ENCODE data around the gene HSPBP1.

Gene HSPBP1

DNA sequence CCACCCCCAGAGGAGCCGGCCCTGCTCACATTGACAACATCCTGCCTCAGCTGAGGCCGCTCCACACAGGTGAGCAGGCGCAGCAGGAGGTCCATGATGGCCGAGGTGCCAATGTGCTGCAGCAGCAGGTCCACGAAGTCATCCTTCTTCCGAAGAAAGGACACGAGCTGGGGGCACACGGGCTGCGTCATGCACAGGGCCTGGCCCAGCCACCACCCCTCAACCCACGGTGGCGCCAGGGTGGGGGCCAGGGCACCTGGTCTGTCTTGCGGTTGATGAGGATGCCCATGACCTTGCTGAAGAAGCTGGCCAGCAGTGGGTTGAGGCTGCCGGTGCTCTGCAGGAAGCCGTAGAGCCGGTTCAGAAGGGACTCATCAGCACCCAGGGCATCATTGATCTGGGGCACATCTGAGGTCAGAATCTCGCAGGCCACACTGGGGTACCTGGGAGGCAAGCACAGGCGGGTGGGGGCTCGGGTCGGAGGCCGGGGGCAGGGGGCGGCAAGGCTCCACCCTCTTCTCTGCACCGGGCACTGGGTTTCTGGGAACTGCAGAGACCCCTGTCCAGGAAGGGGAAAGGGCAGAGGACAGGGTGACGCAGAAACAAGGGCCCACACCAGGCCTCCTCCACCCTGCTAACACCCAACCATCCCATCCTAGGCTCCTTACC lies 34.5 kb downstream of the HSPBP1 start:
- no peak for ATAC-seq
- H3K27ac Mint-ChIP-seq = no peak overlapping the region
- H3K4me3 Mint-ChIP-seq = no peak overlapping the region
- peaks cover 39% of the 10 kb centered on the region for H3K4me1 Mint-ChIP-seq
- H3K36me3 Mint-ChIP-seq = peaks cover 52% of the 10 kb centered on the region
- H3K9me3 Mint-ChIP-seq = no peaks in the 10 kb centered on the region
- no peaks in the 10 kb centered on the region for H3K27me3 Mint-ChIP-seq

DNA sequence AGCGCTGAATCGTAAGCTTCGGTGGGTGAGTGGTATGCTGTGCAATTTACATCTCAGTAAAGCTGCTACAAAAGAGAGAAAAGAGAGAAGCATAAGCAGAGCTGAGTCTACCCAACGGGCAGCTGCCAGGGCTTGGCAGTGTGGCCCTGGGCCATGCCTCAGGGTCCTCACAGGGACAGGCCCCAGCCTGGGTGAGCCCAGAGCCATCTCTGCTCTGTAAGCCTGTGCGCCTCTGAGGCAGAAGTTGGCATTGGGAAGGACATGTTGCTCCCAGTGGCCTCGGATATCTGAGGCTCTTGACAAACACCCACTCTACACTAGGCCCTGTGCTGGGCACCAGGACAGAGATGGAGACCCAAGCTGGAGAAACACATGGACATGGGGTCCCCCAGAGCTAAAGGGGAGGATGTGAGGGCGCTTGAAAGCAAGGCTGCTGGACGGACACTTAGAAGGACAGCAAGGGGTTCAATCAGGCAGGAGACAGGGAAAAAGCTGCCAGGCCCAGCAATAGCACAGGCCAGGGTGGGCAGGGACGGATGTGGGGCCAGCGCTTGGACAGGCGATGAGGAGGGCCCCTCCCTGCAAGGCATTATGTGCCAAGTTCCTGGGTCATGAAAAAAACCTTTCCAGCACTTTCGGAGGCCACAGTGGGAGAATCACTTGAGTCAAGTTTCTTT lies 35.8 kb downstream of the HSPBP1 start:
- no peaks in the 10 kb centered on the region for H3K27me3 Mint-ChIP-seq
- no peak overlapping the region for H3K27ac Mint-ChIP-seq
- H3K9me3 Mint-ChIP-seq = no peaks in the 10 kb centered on the region
- H3K4me3 Mint-ChIP-seq = no peak overlapping the region
- H3K4me1 Mint-ChIP-seq = peaks cover 35% of the 10 kb centered on the region
- no peak for ATAC-seq
- H3K36me3 Mint-ChIP-seq = peaks cover 58% of the 10 kb centered on the region

DNA sequence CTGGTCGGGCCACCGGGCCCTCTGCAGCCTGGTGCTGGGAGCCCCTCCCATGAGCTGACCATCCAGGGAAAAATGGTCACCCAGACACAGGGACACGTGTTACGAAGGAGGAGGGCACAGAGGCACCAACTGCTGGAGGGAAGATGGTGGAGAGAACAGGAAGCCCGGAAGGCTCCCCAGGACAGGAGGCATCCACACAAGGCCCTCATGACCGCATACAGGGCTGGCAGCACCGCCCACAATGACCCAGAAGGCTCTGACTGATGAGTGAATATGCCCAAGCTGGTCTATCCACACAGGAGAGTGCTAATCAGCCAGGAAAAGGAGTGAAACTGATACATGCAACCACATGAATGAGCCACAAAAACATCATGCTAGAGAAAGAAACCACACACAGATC lies 37.4 kb downstream of the HSPBP1 start:
- Mint-ChIP-seq H3K27ac (no peak overlapping the region), H3K9me3 (no peaks in the 10 kb centered on the region), H3K4me3 (no peak overlapping the region), H3K36me3 (peaks cover 55% of the 10 kb centered on the region), H3K27me3 (no peaks in the 10 kb centered on the region), H3K4me1 (peaks cover 19% of the 10 kb centered on the region)
- ATAC-seq = no peak

DNA sequence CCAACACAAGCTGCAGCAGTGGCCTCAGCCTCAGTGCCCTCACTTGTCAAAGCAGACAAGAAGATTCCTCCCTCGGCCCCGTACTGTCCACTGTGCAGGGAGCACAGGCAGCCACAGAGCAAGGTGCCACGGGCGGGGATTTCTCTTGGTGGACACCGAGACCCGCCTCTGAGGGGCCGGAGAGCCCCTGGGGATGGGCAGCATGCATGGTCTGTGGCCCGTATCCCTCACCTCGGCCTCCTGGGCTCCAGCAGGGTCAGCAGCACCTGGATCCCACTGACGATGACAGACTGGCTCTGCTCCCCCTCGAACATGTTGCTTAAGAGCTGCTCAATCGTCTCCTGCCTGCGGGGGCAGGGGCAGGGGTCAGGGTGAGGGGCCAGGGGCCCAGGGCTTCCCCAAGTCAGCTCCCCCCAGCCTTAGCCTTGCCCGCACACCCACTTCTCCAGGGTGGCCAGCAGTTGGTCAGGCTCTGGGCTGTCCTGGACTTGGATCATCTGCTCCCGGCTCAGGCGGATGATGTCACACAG lies 37.9 kb downstream of the HSPBP1 start:
- Mint-ChIP-seq H3K9me3 (no peaks in the 10 kb centered on the region), H3K36me3 (peaks cover 55% of the 10 kb centered on the region), H3K4me3 (no peak overlapping the region), H3K4me1 (peaks cover 14% of the 10 kb centered on the region), H3K27ac (no peak overlapping the region), H3K27me3 (no peaks in the 10 kb centered on the region)
- no peak for ATAC-seq

DNA sequence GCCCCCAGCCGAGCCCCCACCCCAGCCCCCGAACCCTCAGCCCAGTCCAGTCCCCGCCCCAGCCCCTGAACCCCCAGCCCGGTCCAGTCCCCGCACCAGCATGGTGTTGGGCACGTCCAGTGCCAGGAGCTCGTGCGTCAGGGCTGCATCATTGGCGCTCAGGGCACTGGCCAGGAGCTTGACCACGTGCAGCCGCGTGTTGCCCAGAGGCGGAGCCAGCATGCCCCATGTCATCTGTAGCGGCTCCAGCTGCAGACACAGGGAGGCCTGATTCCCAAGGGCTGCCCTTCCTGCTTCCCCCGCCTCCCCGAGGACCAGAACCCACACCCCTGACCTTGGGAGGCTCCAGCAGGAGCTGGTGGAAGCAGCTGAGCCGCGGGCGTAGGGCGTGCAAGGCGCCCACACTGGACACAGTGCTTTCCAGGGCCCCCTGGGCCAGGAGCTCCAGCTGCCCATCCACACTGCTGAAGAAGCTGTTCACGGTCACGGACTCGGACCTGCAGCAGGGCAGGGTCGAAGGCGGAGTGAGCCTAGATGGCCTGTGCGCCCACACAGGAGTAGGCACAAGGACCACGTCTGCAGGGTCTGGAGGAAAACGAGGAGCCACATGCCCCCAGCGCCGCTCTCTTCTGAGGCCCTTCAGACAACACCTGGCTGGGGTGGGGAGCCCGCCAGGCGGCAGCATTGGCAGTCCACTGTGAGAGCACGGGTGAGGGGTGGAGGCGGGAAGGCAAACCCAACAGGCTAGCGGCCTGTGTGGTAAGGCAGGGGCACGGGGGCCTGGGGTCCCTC lies 38.6 kb downstream of the HSPBP1 start:
- Mint-ChIP-seq H3K36me3 (peaks cover 62% of the 10 kb centered on the region), H3K27me3 (no peaks in the 10 kb centered on the region), H3K4me3 (no peak overlapping the region), H3K4me1 (peaks cover 12% of the 10 kb centered on the region), H3K27ac (no peak overlapping the region), H3K9me3 (no peaks in the 10 kb centered on the region)
- ATAC-seq = no peak

DNA sequence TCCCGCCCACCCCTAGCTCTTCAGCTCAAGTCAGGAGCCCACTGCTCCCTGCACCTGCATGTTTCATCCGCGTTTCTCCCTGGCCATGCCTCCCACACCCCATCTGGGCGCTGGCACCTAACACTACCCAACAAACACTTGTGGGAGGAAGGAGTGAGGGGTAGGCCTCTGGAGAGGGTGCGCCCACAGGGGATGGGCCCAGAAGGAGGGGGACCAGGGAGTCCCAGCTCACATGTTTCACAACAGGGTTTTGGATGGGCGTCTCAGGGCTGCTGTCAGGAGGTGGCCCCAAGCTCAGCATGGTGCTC lies 39.2 kb downstream of the HSPBP1 start:
- no peak overlapping the region for H3K4me3 Mint-ChIP-seq
- H3K27ac Mint-ChIP-seq = no peak overlapping the region
- no peak for ATAC-seq
- H3K4me1 Mint-ChIP-seq = peaks cover 12% of the 10 kb centered on the region
- H3K36me3 Mint-ChIP-seq = peaks cover 62% of the 10 kb centered on the region
- no peaks in the 10 kb centered on the region for H3K9me3 Mint-ChIP-seq
- no peaks in the 10 kb centered on the region for H3K27me3 Mint-ChIP-seq

DNA sequence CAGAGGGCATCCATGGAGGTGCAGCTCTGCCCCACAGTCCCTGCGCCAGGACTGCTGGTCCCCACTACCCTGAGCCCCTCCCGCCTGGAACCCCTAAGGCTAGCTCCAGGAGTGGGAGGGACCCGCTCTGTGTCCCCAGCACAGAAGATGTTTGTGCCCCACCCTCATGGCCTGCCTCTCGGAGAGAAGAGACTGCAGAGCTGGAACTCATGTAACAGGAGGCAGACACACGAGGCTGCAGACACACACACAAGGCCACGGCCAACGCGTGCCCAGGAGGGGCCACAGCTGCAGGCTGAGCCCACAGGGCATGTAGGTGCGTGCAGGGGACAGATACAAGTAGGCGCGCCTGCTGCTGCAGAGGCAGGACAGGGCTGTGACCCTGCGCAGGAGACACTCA lies 40.9 kb downstream of the HSPBP1 start:
- Mint-ChIP-seq H3K9me3 (no peaks in the 10 kb centered on the region), H3K27me3 (no peaks in the 10 kb centered on the region), H3K36me3 (peaks cover 67% of the 10 kb centered on the region), H3K4me3 (no peak overlapping the region), H3K27ac (no peak overlapping the region), H3K4me1 (peaks cover 8% of the 10 kb centered on the region)
- no peak for ATAC-seq

DNA sequence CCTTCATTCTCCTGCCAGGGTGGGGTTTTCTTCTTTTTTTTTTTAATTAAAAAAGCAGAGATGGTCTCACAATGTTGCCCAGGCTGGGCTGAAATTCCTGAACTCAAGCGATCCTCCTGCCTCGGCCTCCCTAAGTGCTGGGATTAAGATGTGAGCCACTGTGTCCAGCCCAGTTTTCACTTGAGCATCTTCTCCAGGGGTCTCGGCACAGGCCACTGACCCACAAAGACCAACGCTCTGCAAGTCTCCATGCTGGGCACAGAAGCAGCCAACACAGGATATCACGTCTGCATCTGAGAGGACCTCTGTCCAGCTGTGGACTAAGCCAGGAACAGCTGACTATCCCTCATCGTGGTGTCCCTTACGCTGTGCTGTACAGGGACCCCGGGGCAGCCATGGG lies 41.9 kb downstream of the HSPBP1 start:
- peaks cover 67% of the 10 kb centered on the region for H3K36me3 Mint-ChIP-seq

DNA sequence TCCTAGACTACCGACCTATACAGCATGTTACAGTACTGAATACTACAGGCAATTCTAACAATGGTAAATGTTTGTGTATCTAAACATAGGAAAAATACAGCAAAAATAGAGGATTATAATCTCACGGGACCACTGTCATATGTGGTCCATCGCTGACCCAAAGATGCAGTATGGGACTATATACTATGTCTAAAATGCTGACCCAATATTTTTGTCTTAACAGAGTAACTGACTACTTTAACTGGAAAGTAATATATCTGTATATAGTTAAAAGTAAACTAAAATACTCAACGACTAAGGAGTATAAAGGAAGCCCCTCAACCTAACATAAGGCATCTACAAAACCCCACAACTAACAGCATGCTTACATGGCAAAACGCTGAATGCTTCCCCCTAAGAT lies 46.9 kb downstream of the HSPBP1 start:
- no peak overlapping the region for H3K4me3 Mint-ChIP-seq
- ATAC-seq = no peak
- no peaks in the 10 kb centered on the region for H3K9me3 Mint-ChIP-seq
- H3K4me1 Mint-ChIP-seq = no peaks in the 10 kb centered on the region
- peaks cover 66% of the 10 kb centered on the region for H3K36me3 Mint-ChIP-seq
- no peaks in the 10 kb centered on the region for H3K27me3 Mint-ChIP-seq
- no peak overlapping the region for H3K27ac Mint-ChIP-seq

More for the DNA sequence above, 41.9 kb downstream of the HSPBP1 start:
- Mint-ChIP-seq H3K27me3 (no peaks in the 10 kb centered on the region), H3K4me1 (peaks cover 6% of the 10 kb centered on the region), H3K27ac (no peak overlapping the region), H3K4me3 (no peak overlapping the region), H3K9me3 (no peaks in the 10 kb centered on the region)
- ATAC-seq = no peak

DNA sequence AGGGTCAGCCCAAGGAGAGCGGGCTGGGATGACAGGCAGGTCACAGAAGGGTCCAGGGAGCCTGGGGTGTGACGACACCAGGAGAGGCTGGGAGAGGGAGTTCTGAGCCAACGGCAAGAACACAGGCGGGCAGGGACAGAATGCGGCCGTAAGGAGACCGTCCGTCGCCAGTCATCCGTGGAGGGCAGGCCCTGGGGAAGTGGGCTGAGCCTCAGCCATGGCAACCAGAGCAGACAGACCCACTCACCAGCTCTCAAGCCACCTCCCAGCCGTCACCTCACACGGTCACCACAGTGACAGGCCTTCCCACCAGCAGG lies 47.7 kb downstream of the HSPBP1 start:
- H3K4me1 Mint-ChIP-seq = no peaks in the 10 kb centered on the region
- no peak overlapping the region for H3K4me3 Mint-ChIP-seq
- H3K9me3 Mint-ChIP-seq = no peaks in the 10 kb centered on the region
- no peak for ATAC-seq
- no peaks in the 10 kb centered on the region for H3K27me3 Mint-ChIP-seq
- H3K36me3 Mint-ChIP-seq = peaks cover 69% of the 10 kb centered on the region
- no peak overlapping the region for H3K27ac Mint-ChIP-seq

DNA sequence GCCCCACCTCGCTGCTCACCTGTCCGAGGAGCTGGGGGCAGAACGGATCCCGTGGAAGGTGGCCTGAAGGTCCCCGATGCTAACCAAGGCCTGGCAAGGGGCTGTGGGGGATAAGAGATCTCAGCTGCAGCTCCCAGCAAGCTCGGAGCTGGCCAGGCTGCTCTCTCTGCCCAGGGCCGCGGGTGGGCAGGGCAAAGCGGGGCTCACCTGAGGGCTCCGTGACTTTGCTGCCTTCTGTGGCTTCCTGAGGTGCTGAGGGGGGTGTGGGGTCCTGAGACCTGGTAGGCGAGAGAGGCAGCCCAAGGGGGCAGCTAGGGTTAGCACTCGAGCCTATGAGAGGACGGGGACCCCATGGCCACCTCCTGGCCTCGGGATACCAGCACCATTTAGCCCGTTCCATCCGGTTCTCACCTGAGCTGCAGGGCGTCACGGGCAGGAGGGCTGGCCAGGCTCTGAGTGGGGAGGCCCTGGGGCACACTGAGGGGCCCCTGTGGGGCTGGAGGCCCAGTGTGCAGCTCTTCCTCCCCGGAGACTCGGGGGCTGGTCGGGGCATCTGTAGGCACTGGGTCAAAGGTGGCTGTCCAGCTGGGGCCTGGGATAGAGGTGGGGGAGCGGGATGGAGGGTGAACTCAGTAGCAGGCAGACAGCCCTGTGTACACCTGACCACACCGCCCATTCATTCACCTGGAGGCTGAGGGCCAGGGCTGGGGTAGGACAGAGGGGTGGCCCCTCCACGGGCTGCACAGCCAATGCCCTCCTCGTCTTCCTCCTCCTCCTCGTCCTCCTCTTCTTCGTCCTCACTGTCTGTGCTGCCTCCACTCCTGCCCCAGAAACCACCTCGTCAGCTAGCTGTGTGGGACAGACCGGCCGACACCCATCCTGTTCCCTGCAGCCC lies 48.3 kb downstream of the HSPBP1 start:
- Mint-ChIP-seq H3K4me3 (no peak overlapping the region), H3K27ac (no peak overlapping the region), H3K27me3 (no peaks in the 10 kb centered on the region), H3K9me3 (no peaks in the 10 kb centered on the region), H3K4me1 (no peaks in the 10 kb centered on the region), H3K36me3 (peaks cover 69% of the 10 kb centered on the region)
- ATAC-seq = no peak

DNA sequence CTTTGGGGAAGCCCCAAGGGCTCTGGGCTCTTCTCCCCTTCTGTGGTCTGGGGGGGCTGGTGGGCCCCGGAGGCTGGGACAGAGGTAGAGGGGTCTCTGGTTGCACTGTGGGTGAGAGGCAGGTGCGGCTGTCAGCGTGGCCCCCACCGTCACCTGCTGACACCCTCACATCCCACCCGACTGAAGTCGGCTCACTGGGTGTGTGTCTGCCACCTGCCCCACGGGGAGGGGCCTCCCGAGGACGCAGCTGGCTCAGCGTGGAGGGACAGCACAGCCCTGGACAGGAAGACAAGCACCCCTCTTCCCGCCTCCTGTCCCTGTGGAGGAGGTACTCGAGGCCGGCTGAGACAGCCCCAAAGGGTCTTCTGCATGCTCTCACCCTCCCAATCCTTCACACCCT lies 49.1 kb downstream of the HSPBP1 start:
- no peaks in the 10 kb centered on the region for H3K27me3 Mint-ChIP-seq
- ATAC-seq = no peak
- H3K4me1 Mint-ChIP-seq = peaks cover under 1% of the 10 kb centered on the region
- H3K4me3 Mint-ChIP-seq = no peak overlapping the region
- no peaks in the 10 kb centered on the region for H3K9me3 Mint-ChIP-seq
- no peak overlapping the region for H3K27ac Mint-ChIP-seq
- H3K36me3 Mint-ChIP-seq = peaks cover 69% of the 10 kb centered on the region

DNA sequence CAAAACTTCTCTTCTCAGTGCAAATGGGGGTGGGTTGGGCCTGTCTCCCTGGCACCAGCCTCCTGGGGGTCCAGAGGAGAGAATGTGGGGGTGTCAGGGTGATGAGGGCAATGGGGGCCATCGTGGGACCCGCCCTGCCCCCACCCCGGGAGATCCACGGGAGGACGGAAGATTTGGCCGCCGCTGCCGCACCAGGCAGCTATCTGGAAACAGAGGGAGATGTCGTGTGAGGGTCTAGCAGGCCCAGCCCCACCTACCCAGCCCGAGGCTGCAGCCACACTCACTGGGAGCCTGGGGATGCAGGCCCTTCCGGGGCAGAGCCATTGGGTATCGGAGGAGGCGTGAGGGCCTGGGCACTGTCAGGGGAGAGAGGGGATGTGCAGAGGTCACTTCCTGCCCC lies 49.6 kb downstream of the HSPBP1 start:
- Mint-ChIP-seq H3K4me1 (peaks cover 5% of the 10 kb centered on the region), H3K27ac (no peak overlapping the region), H3K36me3 (peaks cover 73% of the 10 kb centered on the region), H3K27me3 (no peaks in the 10 kb centered on the region), H3K9me3 (no peaks in the 10 kb centered on the region), H3K4me3 (no peak overlapping the region)
- ATAC-seq = no peak

DNA sequence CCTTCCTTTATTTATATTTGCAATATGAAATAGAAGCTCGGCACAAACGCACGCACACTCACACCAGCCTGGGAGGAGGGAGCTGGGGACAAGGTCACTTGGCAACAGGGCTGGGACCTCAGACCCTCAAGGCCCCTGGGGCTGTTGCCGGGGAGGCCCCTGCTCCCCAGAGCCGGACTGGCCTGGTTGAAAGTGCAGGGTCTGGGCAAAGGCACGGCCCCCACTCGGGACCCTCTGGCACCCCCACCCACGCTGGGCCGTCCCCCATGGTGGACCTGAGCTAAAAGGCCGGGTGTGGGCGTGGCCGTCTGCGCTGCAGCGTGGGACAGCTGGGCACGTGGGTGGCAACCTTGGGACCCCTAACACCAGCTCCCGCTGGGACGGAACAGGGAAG lies 50.1 kb downstream of the HSPBP1 start:
- ATAC-seq = no peak
- Mint-ChIP-seq H3K27me3 (no peaks in the 10 kb centered on the region), H3K27ac (no peak overlapping the region), H3K4me1 (peaks cover 7% of the 10 kb centered on the region), H3K36me3 (peaks cover 70% of the 10 kb centered on the region), H3K9me3 (no peaks in the 10 kb centered on the region), H3K4me3 (no peak overlapping the region)

DNA sequence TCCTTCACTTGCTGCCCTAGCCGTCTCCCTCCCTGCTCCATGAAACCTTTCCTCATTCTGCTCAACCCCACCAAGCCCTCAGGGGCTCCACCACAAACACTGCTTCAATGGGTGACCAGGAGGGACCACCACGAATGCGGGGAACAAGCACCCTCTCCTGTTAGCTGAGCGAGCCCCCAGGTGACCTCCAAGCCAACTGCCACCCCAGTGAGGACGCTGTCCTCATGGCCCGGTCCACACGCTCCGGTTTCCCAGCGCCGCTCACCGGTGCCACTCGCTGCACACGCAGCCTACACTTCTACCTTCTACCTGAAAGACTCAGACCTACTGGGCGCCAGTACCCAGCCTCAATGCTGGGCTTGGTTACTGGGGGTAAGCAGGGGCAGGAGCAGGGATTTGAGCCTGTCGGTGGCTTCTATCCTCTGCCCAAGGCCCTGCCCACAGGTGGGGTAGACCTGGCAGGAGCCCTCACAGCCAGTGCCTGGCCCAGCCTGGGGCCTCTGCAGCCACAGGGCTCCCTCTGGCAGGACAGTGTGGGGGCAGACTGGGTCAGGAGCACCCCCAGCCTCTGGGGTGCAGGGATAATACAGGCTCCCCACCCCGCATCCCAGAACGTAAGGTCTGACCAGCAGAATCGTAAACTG lies 50.6 kb downstream of the HSPBP1 start:
- ATAC-seq = no peak
- H3K27me3 Mint-ChIP-seq = no peaks in the 10 kb centered on the region
- peaks cover 7% of the 10 kb centered on the region for H3K4me1 Mint-ChIP-seq
- H3K36me3 Mint-ChIP-seq = peaks cover 68% of the 10 kb centered on the region
- H3K9me3 Mint-ChIP-seq = no peaks in the 10 kb centered on the region
- H3K4me3 Mint-ChIP-seq = no peak overlapping the region
- H3K27ac Mint-ChIP-seq = no peak overlapping the region

Measured in stimulated activated memory B cell treated with anti-CD40 and anti-IgM and Interleukin-4, amounts not matched to agents 10 μg/mL and 1 μg/mL and 100 μg/mL, for 72 hours (primary cell).